OCI-LY3 (cell line): ENCODE measurements around the gene IL22.

Source experiments
- CTCF ChIP-seq: fragments of 200-600, 300-600 bp; sonication (generic); IDR thresholded peaks from 2 replicates; pipeline ENCODE4 v1.5.1; 2014; ENCODE audit warnings: antibody characterized with exemption, low read length, low read depth
- EZH2phosphoT487 ChIP-seq: fragments of 200-600 bp; shearing (Covaris generic); IDR thresholded peaks from 2 replicates; pipeline ENCODE4 v1.6.1; 2018; ENCODE audit warnings: antibody characterized with exemption, mixed run types, low read depth

GRCh38 chr12:68203460-68203875 lies 49.9 kb downstream of the IL22 start:
- TF ChIP-seq CTCF (no peak), EZH2phosphoT487 (no peak)
